LNCAP (cell line): Measurements from ENCODE around the gene AGTRAP.

ENCODE experiments used
- TF ChIP-seq, protein P1 (sequence below): fragments of 450-650 bp; IDR thresholded peaks from 2 replicates; pipeline ENCODE4 v1.5.1; 2017; ENCODE audit warnings: mild to moderate bottlenecking

Gene AGTRAP

DNA sequence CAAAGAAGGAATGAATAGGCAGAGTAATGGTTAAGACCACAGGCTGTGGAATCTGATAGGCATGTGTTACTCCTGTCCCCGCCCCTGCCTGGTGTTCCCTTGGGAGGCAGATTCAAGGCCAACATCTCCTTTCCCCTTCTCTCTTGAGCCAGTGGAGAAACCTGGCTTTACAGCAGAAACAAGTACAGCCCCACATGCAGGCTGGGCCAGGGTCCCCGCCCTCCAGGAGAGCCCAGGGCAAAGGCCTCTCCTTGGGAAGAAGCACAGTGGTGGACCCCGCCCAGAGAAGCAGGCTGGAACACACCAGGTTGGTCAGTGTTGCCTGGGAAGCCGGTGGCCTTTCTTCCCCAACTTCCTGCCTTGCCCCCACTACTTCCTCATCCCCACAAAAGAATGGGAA is 32.9 kb downstream of the AGTRAP start:
- TF ChIP-seq, protein P1, sequence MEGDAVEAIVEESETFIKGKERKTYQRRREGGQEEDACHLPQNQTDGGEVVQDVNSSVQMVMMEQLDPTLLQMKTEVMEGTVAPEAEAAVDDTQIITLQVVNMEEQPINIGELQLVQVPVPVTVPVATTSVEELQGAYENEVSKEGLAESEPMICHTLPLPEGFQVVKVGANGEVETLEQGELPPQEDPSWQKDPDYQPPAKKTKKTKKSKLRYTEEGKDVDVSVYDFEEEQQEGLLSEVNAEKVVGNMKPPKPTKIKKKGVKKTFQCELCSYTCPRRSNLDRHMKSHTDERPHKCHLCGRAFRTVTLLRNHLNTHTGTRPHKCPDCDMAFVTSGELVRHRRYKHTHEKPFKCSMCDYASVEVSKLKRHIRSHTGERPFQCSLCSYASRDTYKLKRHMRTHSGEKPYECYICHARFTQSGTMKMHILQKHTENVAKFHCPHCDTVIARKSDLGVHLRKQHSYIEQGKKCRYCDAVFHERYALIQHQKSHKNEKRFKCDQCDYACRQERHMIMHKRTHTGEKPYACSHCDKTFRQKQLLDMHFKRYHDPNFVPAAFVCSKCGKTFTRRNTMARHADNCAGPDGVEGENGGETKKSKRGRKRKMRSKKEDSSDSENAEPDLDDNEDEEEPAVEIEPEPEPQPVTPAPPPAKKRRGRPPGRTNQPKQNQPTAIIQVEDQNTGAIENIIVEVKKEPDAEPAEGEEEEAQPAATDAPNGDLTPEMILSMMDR = no peak

- TF ChIP-seq, protein P1 = no peak
Measured at GRCh38 chr1:11769274-11769673, 33.3 kb downstream of the AGTRAP start.

DNA sequence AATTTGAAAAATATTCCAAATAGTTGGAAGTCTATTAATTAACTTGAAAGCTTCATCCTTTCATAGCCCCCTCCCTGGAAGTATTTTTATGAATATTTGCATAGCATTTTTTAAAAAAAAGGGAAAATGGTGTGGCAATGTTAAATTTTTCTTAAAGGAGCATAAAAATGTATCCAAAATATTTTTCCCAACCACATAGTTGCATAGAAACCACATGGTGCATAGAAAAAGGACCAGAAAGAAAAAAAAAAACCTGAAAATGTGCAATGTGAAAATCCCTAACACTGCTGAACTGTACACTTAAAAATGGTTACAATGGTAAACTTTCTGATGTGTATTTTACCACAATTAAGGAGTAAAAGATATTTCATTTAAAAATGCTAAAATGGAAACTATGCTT is 34.1 kb downstream of the AGTRAP start:
- TF ChIP-seq, protein P1 = no peak

DNA sequence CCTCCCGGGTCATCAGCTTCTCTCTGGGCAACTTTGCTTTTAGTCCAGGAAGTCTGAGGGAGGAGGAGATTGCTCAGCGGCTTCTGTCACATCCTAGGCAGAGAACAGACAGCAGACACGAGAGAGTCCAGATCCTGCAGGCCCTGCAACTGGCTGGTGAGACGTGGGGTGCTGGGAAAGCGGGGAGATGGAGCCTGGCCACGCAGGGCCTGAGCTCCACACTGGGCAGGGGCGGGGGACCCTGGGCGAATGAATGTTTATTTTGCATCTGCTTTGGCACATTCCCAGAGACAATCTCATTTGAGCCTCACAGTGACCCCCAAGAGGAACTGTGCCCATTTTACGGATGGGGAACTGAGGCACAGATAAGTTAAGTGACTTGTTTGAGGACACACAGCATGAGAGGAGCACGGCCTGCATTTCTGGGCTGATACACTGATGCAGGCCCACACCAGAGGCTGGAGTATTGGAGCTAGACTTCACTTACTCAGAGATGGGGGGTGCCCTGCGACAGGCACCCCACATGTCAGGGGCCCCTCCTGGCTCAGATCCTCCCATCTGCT is 35.6 kb downstream of the AGTRAP start:
- TF ChIP-seq, protein P1 = no peak

DNA sequence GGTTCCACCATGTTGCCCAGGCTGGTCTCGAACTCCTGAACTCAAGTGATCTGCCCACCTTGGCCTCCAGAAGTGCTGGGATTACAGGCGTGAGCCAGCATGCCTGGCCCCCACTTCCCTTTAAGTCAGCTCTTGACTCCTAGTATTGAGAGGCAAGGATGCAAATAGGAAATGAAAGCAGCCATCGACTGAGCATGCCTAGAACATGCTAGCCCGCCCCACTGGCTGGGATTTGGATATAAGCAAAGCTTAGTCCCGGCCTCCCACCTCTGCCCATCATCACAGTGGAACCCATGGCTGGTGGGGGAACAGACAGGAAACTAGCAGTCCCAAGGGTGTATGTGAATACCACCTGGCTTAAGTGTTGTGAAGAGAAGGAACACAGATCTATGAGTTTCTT is 36.5 kb downstream of the AGTRAP start:
- TF ChIP-seq, protein P1 = no peak

- TF ChIP-seq, protein P1 = no peak
Measured at GRCh38 chr1:11774753-11775152, 38.8 kb downstream of the AGTRAP start.

GRCh38 chr1:11777658-11778322 is 41.9 kb downstream of the AGTRAP start:
- TF ChIP-seq, protein P1 = no peak
